Right atrium auricular region (tissue), 2 donors: Measurements from ENCODE around the gene CADPS2. TPM values are rescaled to one million over a fixed set of nuclear protein-coding genes. Genes with fewer than 3 reads are reported as not detected.

Experiments
- DNase-seq: peaks from one replicate; pipeline ENCODE4 v3.0.0-alpha.2; 2019; ENCODE audit warnings: low spot score
- H3K27ac ChIP-seq, 2 donors: fragments of 200-600 bp; sonication (generic); 1 replicate in 1 of 2; 2 replicates in 1 of 2; pipeline ENCODE4 v1.5.1; 2016 to 2019
- H3K27me3 ChIP-seq, 2 donors: fragments of 200-600 bp; sonication (generic); one replicate each; pipeline versions ENCODE4 v1.5.1 to v1.6.0; 2017 to 2019
- H3K36me3 ChIP-seq: fragments of 200-600 bp; sonication (generic); one replicate; pipeline ENCODE4 v1.5.1; 2016
- H3K4me1 ChIP-seq, 2 donors: fragments of 200-600 bp; sonication (generic); one replicate each; pipeline versions ENCODE4 v1.5.1 to v1.6.0; 2017 to 2019
- H3K4me3 ChIP-seq, 2 donors: fragments of 200-600 bp; sonication (generic); 1 replicate in 1 of 2; 2 replicates in 1 of 2; pipeline ENCODE4 v1.5.1; 2017 to 2019; ENCODE audit warnings: mild to moderate bottlenecking in 1 of 2, moderate library complexity in 1 of 2
- H3K9me3 ChIP-seq, 2 donors: fragments of 200-600 bp; sonication (generic); one replicate each; pipeline ENCODE4 v1.5.1; 2019
- total RNA-seq, 2 donors: library from RNA; depleted of rRNA; stranded (reverse); fragments of >200 nt; gene quantifications; one replicate each; pipeline ENCODE4 v1.1.0, GENCODE V29; 2016
- TF ChIP-seq, protein P1 (sequence below), 2 donors: fragments of 200-600 bp; sonication (generic); IDR thresholded peaks; one replicate each; pipeline ENCODE4 v1.5.1; 2019; ENCODE audit warnings: antibody characterized with exemption in 2 of 2

CADPS2 gene
- total RNA-seq, 2 donors from 2014 or later, result 11.8 to 19.9 TPM

DNA sequence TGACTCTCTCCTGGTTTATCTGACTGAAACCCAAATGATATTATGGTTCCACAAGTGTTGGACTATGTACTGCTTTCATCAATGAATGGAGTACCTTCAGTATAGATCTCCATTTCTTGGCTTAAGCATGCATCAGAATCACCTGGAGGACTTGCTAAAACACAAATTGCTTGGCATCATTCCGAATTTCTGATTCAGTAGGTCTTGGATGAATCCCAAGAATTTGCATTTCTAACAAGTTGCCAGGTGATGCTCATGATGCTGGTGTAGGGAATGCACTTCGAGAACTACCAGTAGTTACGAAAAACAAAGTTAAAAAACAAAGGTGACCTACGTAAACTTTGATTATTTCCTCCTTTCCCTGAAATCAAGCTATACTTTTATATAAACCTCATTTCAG is 462.7 kb downstream of the CADPS2 start:
- H3K4me3 ChIP-seq, result no peak overlapping the region
- no peaks in the 10 kb centered on the region for H3K9me3 ChIP-seq
- no peak for DNase-seq
- no peaks in the 10 kb centered on the region for H3K4me1 ChIP-seq
- no peaks in the 10 kb centered on the region for H3K36me3 ChIP-seq
- no peaks in the 10 kb centered on the region for H3K27me3 ChIP-seq
- no peak overlapping the region for H3K27ac ChIP-seq
- TF ChIP-seq, protein P1, sequence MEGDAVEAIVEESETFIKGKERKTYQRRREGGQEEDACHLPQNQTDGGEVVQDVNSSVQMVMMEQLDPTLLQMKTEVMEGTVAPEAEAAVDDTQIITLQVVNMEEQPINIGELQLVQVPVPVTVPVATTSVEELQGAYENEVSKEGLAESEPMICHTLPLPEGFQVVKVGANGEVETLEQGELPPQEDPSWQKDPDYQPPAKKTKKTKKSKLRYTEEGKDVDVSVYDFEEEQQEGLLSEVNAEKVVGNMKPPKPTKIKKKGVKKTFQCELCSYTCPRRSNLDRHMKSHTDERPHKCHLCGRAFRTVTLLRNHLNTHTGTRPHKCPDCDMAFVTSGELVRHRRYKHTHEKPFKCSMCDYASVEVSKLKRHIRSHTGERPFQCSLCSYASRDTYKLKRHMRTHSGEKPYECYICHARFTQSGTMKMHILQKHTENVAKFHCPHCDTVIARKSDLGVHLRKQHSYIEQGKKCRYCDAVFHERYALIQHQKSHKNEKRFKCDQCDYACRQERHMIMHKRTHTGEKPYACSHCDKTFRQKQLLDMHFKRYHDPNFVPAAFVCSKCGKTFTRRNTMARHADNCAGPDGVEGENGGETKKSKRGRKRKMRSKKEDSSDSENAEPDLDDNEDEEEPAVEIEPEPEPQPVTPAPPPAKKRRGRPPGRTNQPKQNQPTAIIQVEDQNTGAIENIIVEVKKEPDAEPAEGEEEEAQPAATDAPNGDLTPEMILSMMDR (IDR thresholded peaks at IDR 0.05), result no peak

DNA sequence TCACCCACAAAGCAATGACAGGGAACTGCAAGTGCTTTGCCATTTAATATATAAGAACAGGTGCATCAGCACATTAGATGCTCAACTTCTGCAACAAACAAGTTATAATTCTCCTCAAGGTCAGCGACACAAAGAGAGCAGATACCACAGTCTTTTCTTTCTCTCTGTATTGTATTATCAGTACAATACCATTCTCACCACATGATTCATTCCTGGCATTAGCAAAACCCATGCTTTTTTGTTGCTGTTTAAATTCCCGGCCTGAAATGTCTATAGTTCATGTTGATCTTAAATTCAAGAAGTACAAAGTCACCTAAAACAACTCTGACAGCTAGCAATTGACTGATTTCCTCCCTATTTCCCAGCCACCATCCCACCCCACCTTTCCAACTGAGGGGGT is 469.9 kb downstream of the CADPS2 start:
- no peak overlapping the region for H3K27ac ChIP-seq
- DNase-seq, result no peak
- no peaks in the 10 kb centered on the region for H3K4me1 ChIP-seq
- H3K4me3 ChIP-seq, result no peak overlapping the region
- TF ChIP-seq, protein P1 (IDR thresholded peaks at IDR 0.05), result no peak
- no peaks in the 10 kb centered on the region for H3K36me3 ChIP-seq
- no peaks in the 10 kb centered on the region for H3K27me3 ChIP-seq
- no peaks in the 10 kb centered on the region for H3K9me3 ChIP-seq

DNA sequence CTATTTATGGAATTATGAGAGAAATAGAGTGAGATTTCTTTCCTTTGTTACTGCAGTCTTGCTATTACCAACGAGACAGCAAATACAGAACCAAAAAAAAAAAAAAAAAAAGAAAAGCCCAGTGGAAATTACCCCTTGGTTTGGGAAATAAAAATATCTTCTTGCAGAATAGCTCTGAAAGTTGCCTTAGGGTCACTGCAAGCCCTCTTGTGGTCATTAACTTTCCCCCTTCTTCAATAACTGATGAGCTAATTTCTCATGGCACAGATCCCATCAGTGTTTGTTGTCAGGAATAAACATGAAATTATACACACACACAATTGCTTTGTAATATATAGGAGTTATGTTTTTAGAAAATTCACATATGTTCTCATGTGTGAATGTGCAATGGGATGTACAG is 470.8 kb downstream of the CADPS2 start:
- DNase-seq, result no peak
- Histone ChIP-seq H3K27ac (no peak overlapping the region), H3K9me3 (no peaks in the 10 kb centered on the region), H3K36me3 (no peaks in the 10 kb centered on the region), H3K27me3 (no peaks in the 10 kb centered on the region), H3K4me1 (no peaks in the 10 kb centered on the region), H3K4me3 (no peak overlapping the region)
- TF ChIP-seq, protein P1 (IDR thresholded peaks at IDR 0.05), result no peak

DNA sequence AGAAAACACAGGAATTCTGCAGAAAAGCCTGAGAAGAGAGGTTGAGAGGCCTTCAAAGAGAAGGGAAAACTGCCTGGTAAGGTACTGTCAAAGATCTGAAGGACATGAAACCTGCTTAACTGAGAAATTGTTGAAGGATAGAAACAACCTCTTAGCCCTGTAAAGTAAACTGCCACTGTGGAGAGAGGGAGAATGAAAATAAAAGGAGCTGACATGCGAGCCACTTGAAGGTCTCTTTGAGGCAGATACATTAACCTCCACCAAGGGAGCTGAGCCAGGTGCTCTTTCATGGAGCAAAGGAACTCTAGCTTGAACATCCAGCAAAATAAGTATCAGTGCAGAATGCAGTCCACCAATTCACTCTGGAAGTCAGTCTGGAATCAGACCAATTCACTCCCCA is 472.9 kb downstream of the CADPS2 start:
- DNase-seq, result no peak
- H3K27me3 ChIP-seq, result no peaks in the 10 kb centered on the region
- no peak overlapping the region for H3K4me3 ChIP-seq
- H3K36me3 ChIP-seq, result no peaks in the 10 kb centered on the region
- H3K4me1 ChIP-seq, result no peaks in the 10 kb centered on the region
- TF ChIP-seq, protein P1 (IDR thresholded peaks at IDR 0.05), result no peak
- H3K9me3 ChIP-seq, result no peaks in the 10 kb centered on the region
- H3K27ac ChIP-seq, result no peak overlapping the region

DNA sequence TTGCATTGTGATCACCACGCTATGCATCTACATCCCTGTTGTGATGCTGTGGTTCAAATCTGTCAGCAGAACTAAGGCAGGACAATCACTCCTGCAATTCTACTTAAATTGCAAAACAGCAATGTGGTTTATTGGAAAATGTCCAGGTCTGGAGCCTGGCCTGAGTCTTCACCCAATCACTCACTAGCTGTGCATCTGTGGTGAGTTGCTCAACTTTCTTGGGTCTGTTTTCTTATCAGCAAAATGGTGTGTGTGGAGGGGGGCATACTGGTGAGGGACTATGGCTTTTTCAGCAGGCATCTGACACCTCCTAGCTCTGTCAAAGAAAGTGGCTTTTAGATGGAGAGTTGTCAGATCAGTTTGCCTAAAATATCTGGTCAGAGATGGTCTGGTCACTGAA is 473.4 kb downstream of the CADPS2 start:
- Histone ChIP-seq H3K4me3 (no peak overlapping the region), H3K27ac (no peak overlapping the region), H3K27me3 (no peaks in the 10 kb centered on the region), H3K36me3 (no peaks in the 10 kb centered on the region), H3K9me3 (no peaks in the 10 kb centered on the region), H3K4me1 (no peaks in the 10 kb centered on the region)
- TF ChIP-seq, protein P1 (IDR thresholded peaks at IDR 0.05), result no peak
- peak; percentile 64 for DNase-seq

DNA sequence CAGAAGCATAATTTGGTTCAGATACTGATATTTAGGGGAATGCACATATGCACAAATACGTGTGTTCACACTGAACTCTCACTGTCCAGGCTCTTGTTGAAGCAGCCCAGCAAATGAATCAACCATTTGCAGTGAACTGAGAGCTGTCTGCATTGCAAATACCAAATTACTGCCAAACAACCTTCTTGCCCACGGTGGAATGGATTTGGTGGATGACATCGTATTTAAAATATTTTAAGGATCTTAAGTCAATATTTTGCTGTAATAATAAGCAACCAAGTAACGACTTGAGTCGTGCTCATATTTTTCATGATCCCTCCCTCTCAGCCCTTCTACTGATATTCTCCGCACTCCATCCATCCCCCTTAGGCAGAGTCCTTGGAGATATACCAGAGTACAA is 473.8 kb downstream of the CADPS2 start:
- H3K36me3 ChIP-seq, result no peaks in the 10 kb centered on the region
- no peaks in the 10 kb centered on the region for H3K4me1 ChIP-seq
- TF ChIP-seq, protein P1 (IDR thresholded peaks at IDR 0.05), result no peak
- no peaks in the 10 kb centered on the region for H3K27me3 ChIP-seq
- DNase-seq, result no peak
- no peak overlapping the region for H3K4me3 ChIP-seq
- no peaks in the 10 kb centered on the region for H3K9me3 ChIP-seq
- no peak overlapping the region for H3K27ac ChIP-seq
